Activated CD8-positive, alpha-beta T cell treated with anti-CD3 and anti-CD28 coated beads for 36 hours (primary cell): ENCODE results near the gene MRPS18C. TPM values are rescaled to one million over a fixed set of nuclear protein-coding genes. Genes with fewer than 3 reads are reported as not detected.
"Not testable (repeated sequence)": the region's sequence is repeated elsewhere in the genome, so short reads cannot be mapped to it uniquely, and the experiment has no call there.

Experiments
- ATAC-seq: fragments of 200-7000 bp; cut with Tn5 transposase; one replicate; pipeline ENCODE4 v1.10.0; 2021; ENCODE audit warnings: mild to moderate bottlenecking, moderate library complexity
- CTCF ChIA-PET: fragments of 350-600 bp; sonication (Branson Sonifier 250); formaldehyde crosslinking; loops from one replicate; lab custom pipeline; 2021; ENCODE audit warnings: antibody characterized with exemption; lab: Charles Lee
- POLR2A ChIA-PET: fragments of 350-600 bp; sonication (Branson Sonifier 250); formaldehyde crosslinking; loops from one replicate; lab custom pipeline; 2021; ENCODE audit warnings: antibody characterized with exemption; lab: Charles Lee
- DNase-seq: peaks from one replicate; pipeline ENCODE4 v3.0.0-alpha.2; 2020
- H3K27ac Mint-ChIP-seq: one replicate; pipeline ENCODE4 v1.8.0; 2021; ENCODE audit warnings: mild to moderate bottlenecking, mixed read lengths
- H3K27me3 Mint-ChIP-seq: one replicate; pipeline ENCODE4 v1.8.0; 2021; ENCODE audit warnings: mixed read lengths
- H3K36me3 Mint-ChIP-seq: one replicate; pipeline ENCODE4 v1.8.0; 2021; ENCODE audit warnings: low read depth, mixed read lengths
- H3K4me1 Mint-ChIP-seq: one replicate; pipeline ENCODE4 v1.8.0; 2021; ENCODE audit warnings: low read depth, mixed read lengths
- H3K4me3 Mint-ChIP-seq: one replicate; pipeline ENCODE4 v1.8.0; 2021; ENCODE audit warnings: mild to moderate bottlenecking, moderate library complexity, mixed read lengths
- H3K9me3 Mint-ChIP-seq: one replicate; pipeline ENCODE4 v1.8.0; 2021; ENCODE audit warnings: mixed read lengths
- intact Hi-C: fragments of 100-400 bp; cut with micrococcal nuclease; formaldehyde crosslinking; loops from one replicate; pipeline ENCODE4 v1.10.0; 2022
- total RNA-seq, 2 experiments: library from RNA; stranded (reverse); gene quantifications; one replicate each; pipeline ENCODE4 v1.2.3, GENCODE V29; 2021
- TF ChIP-seq, protein P1 (sequence below): fragments of 200-600 bp; IDR thresholded peaks from one replicate; pipeline ENCODE4 v1.8.0; 2022; ENCODE audit warnings: antibody characterized with exemption, mild to moderate bottlenecking

MRPS18C gene
- total RNA-seq, 2 experiments from 2014 or later: 62.7 to 64.0 TPM

DNA sequence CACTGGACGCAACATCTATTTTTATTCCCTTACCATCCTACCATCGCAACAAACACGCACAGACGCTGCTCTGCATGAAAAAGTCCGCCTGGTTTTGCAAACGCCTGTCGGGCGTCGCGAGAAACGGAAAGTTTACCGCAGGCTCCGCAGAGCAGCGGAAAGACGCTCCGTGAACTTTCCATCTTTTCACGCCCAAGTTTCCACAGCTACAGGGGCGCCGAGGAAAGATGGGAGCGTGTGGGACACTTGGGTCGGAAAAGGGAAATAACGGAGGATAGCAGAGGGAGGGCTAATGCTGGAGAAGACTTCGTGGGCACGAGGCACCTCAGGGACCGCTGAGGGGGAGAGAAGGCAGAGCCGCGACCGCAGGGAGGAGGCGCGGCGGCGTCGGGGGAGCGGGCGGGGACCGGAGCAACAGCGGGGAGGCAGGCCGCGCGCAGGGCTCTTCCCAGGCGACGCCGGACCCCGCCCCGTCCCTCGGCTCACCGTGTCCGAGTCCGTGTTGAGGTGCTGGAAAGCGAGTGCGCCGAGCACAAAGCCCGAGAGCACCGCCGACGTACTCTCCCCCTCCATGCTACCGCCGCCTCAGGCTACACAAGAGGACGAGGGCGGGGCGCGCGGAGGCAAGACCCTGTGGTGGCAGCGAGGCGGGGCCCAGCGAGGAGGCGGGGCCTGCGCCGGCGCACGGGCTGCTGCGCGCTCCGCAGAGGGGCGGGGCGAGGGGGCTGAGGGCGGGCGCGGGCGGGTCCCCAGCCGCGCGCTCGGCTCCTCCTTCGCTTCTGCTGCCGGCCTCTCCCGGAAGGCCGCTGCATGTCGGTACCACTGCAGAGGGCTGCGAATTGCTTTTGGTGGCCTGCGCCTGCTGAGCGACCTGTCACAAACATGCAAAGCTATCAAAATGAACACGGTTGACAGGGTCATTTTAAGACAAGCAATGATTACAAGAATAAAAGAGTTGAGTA lies 28.9 kb downstream of the MRPS18C start, which contains the start of gene ABRAXAS1:
Gene ABRAXAS1, minus strand, starts transcription at position 601 of the 962 bp plus-strand sequence. Its CDS starts 28 bp downstream, at position 573.
- ChIA-PET CTCF (interaction anchor here (0.8 to 1.7 kb wide), 3 partner anchors 24 to 155 kb away, joined by 3 to 5 read pairs (median 4); no protein-coding TSS in a partner anchor), POLR2A (interaction anchor here (0.6 to 1.2 kb wide), 14 partner anchors 9 to 200 kb away, joined by 3 to 5 read pairs (median 3); partner anchors contain the start of genes COQ2, HELQ and MRPS18C)
- intact Hi-C loops: no loop called here
- Mint-ChIP-seq H3K27me3 (no peaks in the 10 kb centered on the region), H3K9me3 (no peaks in the 10 kb centered on the region), H3K27ac (peak within 1 kb of the TSS; percentile 93), H3K4me3 (peak within 1 kb of the TSS; percentile 93), H3K36me3 (peaks cover under 1% of the 10 kb centered on the region), H3K4me1 (peaks cover 20% of the 10 kb centered on the region)
- DNase-seq (peak; percentile 95), ATAC-seq (peak; percentile 98)
- TF ChIP-seq, protein P1, sequence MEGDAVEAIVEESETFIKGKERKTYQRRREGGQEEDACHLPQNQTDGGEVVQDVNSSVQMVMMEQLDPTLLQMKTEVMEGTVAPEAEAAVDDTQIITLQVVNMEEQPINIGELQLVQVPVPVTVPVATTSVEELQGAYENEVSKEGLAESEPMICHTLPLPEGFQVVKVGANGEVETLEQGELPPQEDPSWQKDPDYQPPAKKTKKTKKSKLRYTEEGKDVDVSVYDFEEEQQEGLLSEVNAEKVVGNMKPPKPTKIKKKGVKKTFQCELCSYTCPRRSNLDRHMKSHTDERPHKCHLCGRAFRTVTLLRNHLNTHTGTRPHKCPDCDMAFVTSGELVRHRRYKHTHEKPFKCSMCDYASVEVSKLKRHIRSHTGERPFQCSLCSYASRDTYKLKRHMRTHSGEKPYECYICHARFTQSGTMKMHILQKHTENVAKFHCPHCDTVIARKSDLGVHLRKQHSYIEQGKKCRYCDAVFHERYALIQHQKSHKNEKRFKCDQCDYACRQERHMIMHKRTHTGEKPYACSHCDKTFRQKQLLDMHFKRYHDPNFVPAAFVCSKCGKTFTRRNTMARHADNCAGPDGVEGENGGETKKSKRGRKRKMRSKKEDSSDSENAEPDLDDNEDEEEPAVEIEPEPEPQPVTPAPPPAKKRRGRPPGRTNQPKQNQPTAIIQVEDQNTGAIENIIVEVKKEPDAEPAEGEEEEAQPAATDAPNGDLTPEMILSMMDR: no peak

- ATAC-seq (no peak), DNase-seq (no peak)
- TF ChIP-seq, protein P1: no peak
- Mint-ChIP-seq H3K27me3 (no peaks in the 10 kb centered on the region), H3K4me1 (peaks cover 20% of the 10 kb centered on the region), H3K27ac (peak overlapping the region; percentile 37), H3K36me3 (no peaks in the 10 kb centered on the region), H3K9me3 (no peaks in the 10 kb centered on the region), H3K4me3 (no peak overlapping the region)
- intact Hi-C loops: no loop called here
- CTCF ChIA-PET: interaction anchor here (1.6 to 1.7 kb wide), 2 partner anchors 23 to 153 kb away, joined by 4 to 5 read pairs; no protein-coding TSS in a partner anchor
- POLR2A ChIA-PET: interaction anchor here (1.2 kb wide), 1 partner anchor 11 kb away, joined by 5 read pairs; no protein-coding TSS in a partner anchor
Measured at GRCh38 chr4:83486457-83487129, 30.7 kb downstream of the MRPS18C start.

- Mint-ChIP-seq H3K4me1 (peaks cover 12% of the 10 kb centered on the region), H3K27ac (no peak overlapping the region), H3K4me3 (no peak overlapping the region), H3K9me3 (no peaks in the 10 kb centered on the region), H3K27me3 (no peaks in the 10 kb centered on the region), H3K36me3 (no peaks in the 10 kb centered on the region)
- TF ChIP-seq, protein P1: no peak
- CTCF ChIA-PET: interaction anchor here (0.9 to 3.5 kb wide), 6 partner anchors 9 to 154 kb away, joined by 3 to 23 read pairs (median 5); no protein-coding TSS in a partner anchor
- no peak for ATAC-seq
- intact Hi-C loops: no loop called here
- no peak for DNase-seq
- POLR2A ChIA-PET: no interaction called here
Measured at GRCh38 chr4:83489711-83490326, 34.0 kb downstream of the MRPS18C start.

GRCh38 chr4:83490876-83491450 lies 35.1 kb downstream of the MRPS18C start:
- CTCF ChIA-PET: interaction anchor here (0.7 to 3.5 kb wide), 14 partner anchors 9 to 161 kb away, joined by 3 to 23 read pairs (median 4); no protein-coding TSS in a partner anchor
- Mint-ChIP-seq H3K36me3 (no peaks in the 10 kb centered on the region), H3K27me3 (no peaks in the 10 kb centered on the region), H3K4me1 (peaks cover 7% of the 10 kb centered on the region), H3K9me3 (no peaks in the 10 kb centered on the region), H3K4me3 (no peak overlapping the region), H3K27ac (no peak overlapping the region)
- TF ChIP-seq, protein P1: peak; percentile 95
- DNase-seq (peak; percentile 19), ATAC-seq (peak; percentile 75)
- POLR2A ChIA-PET: no interaction called here
- intact Hi-C loops: no loop called here

GRCh38 chr4:83496085-83496917 lies 40.4 kb downstream of the MRPS18C start:
- H3K4me1 Mint-ChIP-seq, POLR2A ChIA-PET, H3K27ac Mint-ChIP-seq, DNase-seq, H3K27me3 Mint-ChIP-seq, H3K9me3 Mint-ChIP-seq, H3K36me3 Mint-ChIP-seq, H3K4me3 Mint-ChIP-seq, ATAC-seq, intact Hi-C loops: not testable (repeated sequence)
- CTCF ChIA-PET: interaction anchor here (1.1 to 2.0 kb wide), 3 partner anchors 12 to 148 kb away, joined by 3 to 9 read pairs (median 3); no protein-coding TSS in a partner anchor
